HEK293 (cell line): ENCODE results near the gene C1orf35.

ENCODE experiments used
- CTCF ChIA-PET: fragments of 350-600 bp; formaldehyde crosslinking; extraction: SDS; loops from one replicate; lab custom pipeline; 2021; ENCODE audit warnings: antibody characterized with exemption; lab: Yijun Ruan, JAX
- POLR2A ChIA-PET: fragments of 300-600 bp; formaldehyde crosslinking; extraction: SDS; loops from one replicate; lab custom pipeline; 2020; ENCODE audit warnings: antibody characterized with exemption, inconsistent platforms; lab: Yijun Ruan, JAX
- H3K27ac ChIP-seq: fragments of 200-500 bp; sonication (Bioruptor generic); 2 replicates; pipeline ENCODE4 v1.5.1; 2014; ENCODE audit warnings: low read depth, low read length, control low read depth, inconsistent platforms; ENCODE audit errors: extremely low read depth
- H3K36me3 ChIP-seq, 2 experiments: fragments of 200-500 bp in 1 of 2; sonication (Bioruptor generic) in 1 of 2; 1 replicate in 1 of 2; 2 replicates in 1 of 2; pipeline ENCODE4 v1.5.1; 2014 to 2017; ENCODE audit warnings: inconsistent platforms in 2 of 2, low read length in 2 of 2; ENCODE audit not compliant: control insufficient read depth in 2 of 2, insufficient read depth in 1 of 2
- H3K4me1 ChIP-seq: fragments of 200-500 bp; sonication (Bioruptor generic); 2 replicates; pipeline ENCODE4 v1.5.1; 2014; ENCODE audit warnings: mild to moderate bottlenecking, low read length, inconsistent platforms; ENCODE audit not compliant: control insufficient read depth, insufficient read depth
- H3K4me3 ChIP-seq: 2 replicates; pipeline ENCODE4 v1.5.1; 2011; ENCODE audit warnings: low read depth, mild to moderate bottlenecking, control low read depth, low read length, moderate library complexity
- H3K9me3 ChIP-seq: fragments of 200-500 bp; sonication (Bioruptor generic); 2 replicates; pipeline ENCODE4 v1.5.1; 2014; ENCODE audit warnings: low read depth, low read length, inconsistent platforms; ENCODE audit not compliant: control insufficient read depth, insufficient read depth
- BCL11B ChIP-seq: fragments of 450-650 bp; formaldehyde crosslinking; IDR thresholded peaks from 2 replicates; pipeline ENCODE4 v1.5.1; 2016; ENCODE audit warnings: low read depth, missing biosample characterization, missing genetic modification characterization
- HOXD13 ChIP-seq: sonication (generic); formaldehyde crosslinking; IDR thresholded peaks from 2 replicates; pipeline ENCODE4 v1.8.0; 2022; ENCODE audit warnings: missing genetic modification reagents, borderline replicate concordance
- MZF1 ChIP-seq: fragments of 450-650 bp; formaldehyde crosslinking; IDR thresholded peaks from 2 replicates; pipeline ENCODE4 v1.5.1; 2017; ENCODE audit warnings: missing biosample characterization, missing genetic modification characterization, borderline replicate concordance
- OVOL3 ChIP-seq: fragments of 450-650 bp; formaldehyde crosslinking; IDR thresholded peaks from 2 replicates; pipeline ENCODE4 v1.5.1; 2016; ENCODE audit warnings: missing biosample characterization, missing genetic modification characterization
- RBAK ChIP-seq: fragments of 450-650 bp; formaldehyde crosslinking; IDR thresholded peaks from 2 replicates; pipeline ENCODE4 v1.5.1; 2016; ENCODE audit warnings: missing biosample characterization, missing genetic modification characterization
- REPIN1 ChIP-seq: fragments of 450-650 bp; formaldehyde crosslinking; IDR thresholded peaks from 2 replicates; pipeline ENCODE4 v1.5.1; 2017; ENCODE audit warnings: missing biosample characterization, missing genetic modification characterization, low read depth
- SETDB1 ChIP-seq: IDR thresholded peaks from one replicate; pipeline ENCODE4 v1.6.1; 2017; ENCODE audit warnings: mild to moderate bottlenecking, low read length, moderate library complexity, mixed read lengths; ENCODE audit not compliant: insufficient read length
- ZFP3 ChIP-seq: fragments of 450-650 bp; formaldehyde crosslinking; IDR thresholded peaks from 2 replicates; pipeline ENCODE4 v1.5.1; 2016; ENCODE audit warnings: low read depth, missing biosample characterization, missing genetic modification characterization
- ZNF221 ChIP-seq: fragments of 450-650 bp; formaldehyde crosslinking; IDR thresholded peaks from 2 replicates; pipeline ENCODE4 v1.5.1; 2017; ENCODE audit warnings: missing biosample characterization, missing genetic modification characterization, borderline replicate concordance
- ZNF311 ChIP-seq: fragments of 450-650 bp; formaldehyde crosslinking; IDR thresholded peaks from 2 replicates; pipeline ENCODE4 v1.5.1; 2017; ENCODE audit warnings: missing biosample characterization, missing genetic modification characterization, borderline replicate concordance
- ZNF548 ChIP-seq: fragments of 450-650 bp; formaldehyde crosslinking; IDR thresholded peaks from 2 replicates; pipeline ENCODE4 v1.5.1; 2016; ENCODE audit warnings: missing biosample characterization, missing genetic modification characterization
- ZNF555 ChIP-seq: fragments of 450-650 bp; formaldehyde crosslinking; conservative IDR thresholded peaks from 2 replicates; pipeline ENCODE4 v1.5.1; 2017; ENCODE audit warnings: missing biosample characterization, mild to moderate bottlenecking, missing genetic modification characterization, inconsistent platforms
- ZNF610 ChIP-seq: fragments of 450-650 bp; formaldehyde crosslinking; IDR thresholded peaks from 2 replicates; pipeline ENCODE4 v1.5.1; 2016; ENCODE audit warnings: missing biosample characterization, missing genetic modification characterization, borderline replicate concordance
- ZNF626 ChIP-seq: fragments of 450-650 bp; sonication (Bioruptor Pico); formaldehyde crosslinking; IDR thresholded peaks from 2 replicates; pipeline ENCODE4 v1.5.1; 2018; ENCODE audit warnings: missing biosample characterization, missing genetic modification characterization, inconsistent platforms
- TF ChIP-seq, protein P1 (sequence below): fragments of 450-650 bp; formaldehyde crosslinking; IDR thresholded peaks from 2 replicates; pipeline ENCODE4 v1.5.1; 2016; ENCODE audit warnings: missing biosample characterization, missing genetic modification characterization
- TF ChIP-seq, protein P2 (sequence below): fragments of 450-650 bp; formaldehyde crosslinking; conservative IDR thresholded peaks from 2 replicates; pipeline ENCODE4 v1.5.1; 2016; ENCODE audit warnings: low read depth, missing biosample characterization, missing genetic modification characterization
- TF ChIP-seq, protein P3 (sequence below): sonication (generic); formaldehyde crosslinking; IDR thresholded peaks from 2 replicates; pipeline ENCODE4 v1.8.1; 2022; ENCODE audit warnings: mild to moderate bottlenecking, moderate library complexity, missing genetic modification reagents
- TF ChIP-seq, protein P4 (sequence below): fragments of 450-650 bp; formaldehyde crosslinking; IDR thresholded peaks from 2 replicates; pipeline ENCODE4 v1.5.1; 2016; ENCODE audit warnings: missing biosample characterization, missing genetic modification characterization

C1orf35 gene

DNA sequence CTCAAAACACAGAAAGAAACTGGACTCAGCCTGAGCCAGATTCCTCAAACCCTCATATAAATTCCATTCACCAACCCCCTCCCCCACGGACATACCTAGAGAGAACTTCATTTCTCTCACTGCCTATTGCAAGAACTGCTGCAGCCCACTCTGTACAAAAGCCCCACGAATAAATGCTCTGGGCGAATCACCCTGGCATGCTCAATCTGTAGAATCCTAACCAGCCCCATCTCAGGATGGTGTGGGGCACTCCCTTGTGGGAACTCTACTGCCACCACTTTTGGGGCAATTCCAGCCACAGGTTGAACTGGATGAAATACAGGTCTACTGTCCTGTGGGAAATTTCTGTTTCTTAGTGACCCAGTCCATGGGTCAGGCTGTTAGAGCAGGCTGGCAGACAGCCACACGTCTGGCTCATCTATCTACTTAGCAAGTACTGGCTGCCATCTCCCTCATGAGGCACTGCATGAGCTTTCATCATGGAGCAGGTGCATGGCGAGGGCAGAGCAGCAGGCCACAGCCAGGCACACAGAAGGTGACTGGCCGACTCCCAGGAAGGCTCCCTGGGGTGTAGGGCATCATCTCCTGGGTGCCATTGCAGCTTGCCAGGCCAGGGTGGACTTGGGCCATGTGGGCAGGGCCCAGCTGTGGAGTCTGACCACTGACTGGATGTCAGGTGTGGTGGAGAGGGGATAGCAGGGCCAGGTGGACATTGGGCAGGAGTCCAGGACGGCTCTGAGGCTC, 1.6 kb upstream of the C1orf35 start (continued):
- TF ChIP-seq MZF1 (tag by site-specific recombination): no peak
- TF ChIP-seq, protein P1, sequence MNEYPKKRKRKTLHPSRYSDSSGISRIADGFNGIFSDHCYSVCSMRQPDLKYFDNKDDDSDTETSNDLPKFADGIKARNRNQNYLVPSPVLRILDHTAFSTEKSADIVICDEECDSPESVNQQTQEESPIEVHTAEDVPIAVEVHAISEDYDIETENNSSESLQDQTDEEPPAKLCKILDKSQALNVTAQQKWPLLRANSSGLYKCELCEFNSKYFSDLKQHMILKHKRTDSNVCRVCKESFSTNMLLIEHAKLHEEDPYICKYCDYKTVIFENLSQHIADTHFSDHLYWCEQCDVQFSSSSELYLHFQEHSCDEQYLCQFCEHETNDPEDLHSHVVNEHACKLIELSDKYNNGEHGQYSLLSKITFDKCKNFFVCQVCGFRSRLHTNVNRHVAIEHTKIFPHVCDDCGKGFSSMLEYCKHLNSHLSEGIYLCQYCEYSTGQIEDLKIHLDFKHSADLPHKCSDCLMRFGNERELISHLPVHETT (tag by site-specific recombination): no peak
- no peak for TF ChIP-seq ZNF221 (tag by site-specific recombination)
- no peak for TF ChIP-seq BCL11B (tag by site-specific recombination)
- TF ChIP-seq, protein P2, sequence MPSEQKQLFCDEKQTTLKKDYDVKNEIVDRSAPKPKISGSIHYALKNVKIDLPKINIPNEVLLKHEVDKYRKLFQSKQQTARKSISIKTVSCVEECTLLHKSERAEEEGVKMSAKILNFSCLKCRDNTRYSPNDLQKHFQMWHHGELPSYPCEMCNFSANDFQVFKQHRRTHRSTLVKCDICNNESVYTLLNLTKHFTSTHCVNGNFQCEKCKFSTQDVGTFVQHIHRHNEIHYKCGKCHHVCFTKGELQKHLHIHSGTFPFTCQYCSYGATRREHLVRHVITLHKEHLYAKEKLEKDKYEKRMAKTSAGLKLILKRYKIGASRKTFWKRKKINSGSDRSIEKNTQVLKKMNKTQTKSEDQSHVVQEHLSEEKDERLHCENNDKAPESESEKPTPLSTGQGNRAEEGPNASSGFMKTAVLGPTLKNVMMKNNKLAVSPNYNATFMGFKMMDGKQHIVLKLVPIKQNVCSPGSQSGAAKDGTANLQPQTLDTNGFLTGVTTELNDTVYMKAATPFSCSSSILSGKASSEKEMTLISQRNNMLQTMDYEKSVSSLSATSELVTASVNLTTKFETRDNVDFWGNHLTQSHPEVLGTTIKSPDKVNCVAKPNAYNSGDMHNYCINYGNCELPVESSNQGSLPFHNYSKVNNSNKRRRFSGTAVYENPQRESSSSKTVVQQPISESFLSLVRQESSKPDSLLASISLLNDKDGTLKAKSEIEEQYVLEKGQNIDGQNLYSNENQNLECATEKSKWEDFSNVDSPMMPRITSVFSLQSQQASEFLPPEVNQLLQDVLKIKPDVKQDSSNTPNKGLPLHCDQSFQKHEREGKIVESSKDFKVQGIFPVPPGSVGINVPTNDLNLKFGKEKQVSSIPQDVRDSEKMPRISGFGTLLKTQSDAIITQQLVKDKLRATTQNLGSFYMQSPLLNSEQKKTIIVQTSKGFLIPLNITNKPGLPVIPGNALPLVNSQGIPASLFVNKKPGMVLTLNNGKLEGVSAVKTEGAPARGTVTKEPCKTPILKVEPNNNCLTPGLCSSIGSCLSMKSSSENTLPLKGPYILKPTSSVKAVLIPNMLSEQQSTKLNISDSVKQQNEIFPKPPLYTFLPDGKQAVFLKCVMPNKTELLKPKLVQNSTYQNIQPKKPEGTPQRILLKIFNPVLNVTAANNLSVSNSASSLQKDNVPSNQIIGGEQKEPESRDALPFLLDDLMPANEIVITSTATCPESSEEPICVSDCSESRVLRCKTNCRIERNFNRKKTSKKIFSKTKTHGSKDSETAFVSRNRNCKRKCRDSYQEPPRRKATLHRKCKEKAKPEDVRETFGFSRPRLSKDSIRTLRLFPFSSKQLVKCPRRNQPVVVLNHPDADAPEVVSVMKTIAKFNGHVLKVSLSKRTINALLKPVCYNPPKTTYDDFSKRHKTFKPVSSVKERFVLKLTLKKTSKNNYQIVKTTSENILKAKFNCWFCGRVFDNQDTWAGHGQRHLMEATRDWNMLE (tag by site-specific recombination): no peak
- TF ChIP-seq RBAK (tag by site-specific recombination): no peak

DNA sequence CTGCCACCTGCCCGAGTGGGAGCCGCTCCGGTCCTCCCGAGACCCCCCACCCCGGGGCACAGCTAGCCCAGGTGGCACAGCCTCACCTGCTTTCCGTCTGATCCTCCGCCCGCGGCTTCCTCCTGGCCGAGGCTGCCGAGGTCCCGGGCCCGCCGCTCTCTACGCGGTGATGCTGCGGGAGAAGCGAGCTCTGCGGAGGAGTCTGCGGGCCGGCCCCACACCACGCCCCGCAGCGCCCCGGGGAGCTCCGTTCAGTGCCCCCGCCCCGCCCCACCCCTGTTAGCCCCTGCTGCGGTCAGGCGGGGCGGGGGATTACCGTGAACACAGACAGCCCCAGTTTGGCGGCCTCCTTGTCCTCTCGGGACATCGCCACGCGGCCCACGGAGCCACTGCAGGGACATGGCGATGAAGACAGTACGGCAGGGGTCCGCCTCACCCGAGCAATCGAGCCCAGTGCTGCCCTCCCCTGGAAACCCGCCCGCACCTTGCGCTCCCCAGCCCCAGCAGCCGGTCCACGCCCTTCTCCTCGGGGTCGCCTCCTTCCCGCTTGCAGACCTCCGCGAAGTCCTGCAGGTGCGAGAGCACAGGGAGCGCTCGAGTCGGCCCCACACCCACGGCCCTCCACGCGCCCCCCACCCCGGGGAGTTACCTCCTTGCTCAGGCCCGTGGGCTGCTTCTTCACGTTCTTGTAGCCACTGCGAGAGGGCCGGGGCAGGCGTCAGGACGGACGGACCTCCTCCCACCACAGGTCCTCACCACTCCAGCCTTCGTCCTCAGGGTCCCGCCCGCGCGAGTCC, 933 bp downstream of the C1orf35 start:
- POLR2A ChIA-PET: interaction anchor here (0.6 to 1.4 kb wide), 4 partner anchors 9 to 314 kb away, joined by 3 to 6 read pairs (median 4); no protein-coding TSS in a partner anchor
- peak overlapping the region; percentile 82; the same call in 1 of the 2 replicates for H3K27ac ChIP-seq
- H3K36me3 ChIP-seq: peaks cover 12 to 68% of the 10 kb centered on the region in 2 experiments
- no peaks in the 10 kb centered on the region; the same call in 1 of the 2 replicates for H3K4me1 ChIP-seq
- no peaks in the 10 kb centered on the region for H3K9me3 ChIP-seq
- CTCF ChIA-PET: interaction anchor here (0.8 to 1.3 kb wide), 2 partner anchors 11 to 340 kb away, joined by 3 to 4 read pairs; no protein-coding TSS in a partner anchor
- peak overlapping the region; percentile 88 for H3K4me3 ChIP-seq
- TF ChIP-seq, protein P3, sequence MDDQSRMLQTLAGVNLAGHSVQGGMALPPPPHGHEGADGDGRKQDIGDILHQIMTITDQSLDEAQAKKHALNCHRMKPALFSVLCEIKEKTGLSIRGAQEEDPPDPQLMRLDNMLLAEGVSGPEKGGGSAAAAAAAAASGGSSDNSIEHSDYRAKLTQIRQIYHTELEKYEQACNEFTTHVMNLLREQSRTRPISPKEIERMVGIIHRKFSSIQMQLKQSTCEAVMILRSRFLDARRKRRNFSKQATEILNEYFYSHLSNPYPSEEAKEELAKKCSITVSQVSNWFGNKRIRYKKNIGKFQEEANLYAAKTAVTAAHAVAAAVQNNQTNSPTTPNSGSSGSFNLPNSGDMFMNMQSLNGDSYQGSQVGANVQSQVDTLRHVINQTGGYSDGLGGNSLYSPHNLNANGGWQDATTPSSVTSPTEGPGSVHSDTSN (CRISPR knock-in tag): no peak
- TF ChIP-seq ZNF311 (tag by site-specific recombination): no peak
- no peak for TF ChIP-seq REPIN1 (tag by site-specific recombination)
- no peak for TF ChIP-seq ZNF555 (tag by site-specific recombination)
- TF ChIP-seq ZNF626 (tag by site-specific recombination): no peak
- no peak for TF ChIP-seq SETDB1
- TF ChIP-seq OVOL3: no peak
- TF ChIP-seq, protein P4, sequence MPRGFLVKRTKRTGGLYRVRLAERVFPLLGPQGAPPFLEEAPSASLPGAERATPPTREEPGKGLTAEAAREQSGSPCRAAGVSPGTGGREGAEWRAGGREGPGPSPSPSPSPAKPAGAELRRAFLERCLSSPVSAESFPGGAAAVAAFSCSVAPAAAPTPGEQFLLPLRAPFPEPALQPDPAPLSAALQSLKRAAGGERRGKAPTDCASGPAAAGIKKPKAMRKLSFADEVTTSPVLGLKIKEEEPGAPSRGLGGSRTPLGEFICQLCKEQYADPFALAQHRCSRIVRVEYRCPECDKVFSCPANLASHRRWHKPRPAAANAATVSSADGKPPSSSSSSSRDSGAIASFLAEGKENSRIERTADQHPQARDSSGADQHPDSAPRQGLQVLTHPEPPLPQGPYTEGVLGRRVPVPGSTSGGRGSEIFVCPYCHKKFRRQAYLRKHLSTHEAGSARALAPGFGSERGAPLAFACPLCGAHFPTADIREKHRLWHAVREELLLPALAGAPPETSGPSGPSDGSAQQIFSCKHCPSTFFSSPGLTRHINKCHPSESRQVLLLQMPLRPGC: no peak; the same call in 1 of the 2 replicates
- TF ChIP-seq, protein P2 (tag by site-specific recombination): no peak
- TF ChIP-seq HOXD13 (CRISPR knock-in tag): no peak
- no peak for TF ChIP-seq ZFP3 (tag by site-specific recombination)
- TF ChIP-seq ZNF548 (tag by site-specific recombination): no peak
- TF ChIP-seq ZNF610: no peak
